ENCODE data around the gene SCGN. TPM values are rescaled to one million over a fixed set of nuclear protein-coding genes. Genes with fewer than 3 reads are reported as not detected.

Gene SCGN
- total RNA-seq, 1 donor from 2014 or later: not detected

- DNase-seq (ENCODE audit: low spot score): no peak
Observed at GRCh38 chr6:25640891-25641290, 11.1 kb upstream of the SCGN start.

- no peak for DNase-seq (ENCODE audit: low spot score)
Observed at GRCh38 chr6:25641377-25641776, 10.6 kb upstream of the SCGN start.

- DNase-seq (ENCODE audit: low spot score): no peak
Observed at GRCh38 chr6:25641940-25642666, 9.9 kb upstream of the SCGN start.

GRCh38 chr6:25642667-25643328 lies 9.2 kb upstream of the SCGN start:
- no peak for DNase-seq (ENCODE audit: low spot score)

- DNase-seq (ENCODE audit: low spot score): no peak
Observed at GRCh38 chr6:25645916-25646315, 6.1 kb upstream of the SCGN start.

GRCh38 chr6:25649611-25650010 lies 2.4 kb upstream of the SCGN start:
- no peak for DNase-seq (ENCODE audit: low spot score)

GRCh38 chr6:25655723-25656122 lies 3.7 kb downstream of the SCGN start:
- no peak for DNase-seq (ENCODE audit: low spot score)

- no peak for DNase-seq (ENCODE audit: low spot score)
Observed at GRCh38 chr6:25659633-25660368, 7.8 kb downstream of the SCGN start.

- no peak for DNase-seq (ENCODE audit: low spot score)
Observed at GRCh38 chr6:25660512-25660911, 8.5 kb downstream of the SCGN start.

GRCh38 chr6:25661129-25661779 lies 9.2 kb downstream of the SCGN start:
- DNase-seq (ENCODE audit: low spot score): no peak

- no peak for DNase-seq (ENCODE audit: low spot score)
Observed at GRCh38 chr6:25665455-25665854, 13.4 kb downstream of the SCGN start.

- DNase-seq (ENCODE audit: low spot score): no peak
Observed at GRCh38 chr6:25669413-25669812, 17.4 kb downstream of the SCGN start.

GRCh38 chr6:25670208-25670607 lies 18.2 kb downstream of the SCGN start:
- DNase-seq (ENCODE audit: low spot score): no peak

GRCh38 chr6:25670793-25671513 lies 18.9 kb downstream of the SCGN start:
- no peak for DNase-seq (ENCODE audit: low spot score)

GRCh38 chr6:25671652-25672051 lies 19.6 kb downstream of the SCGN start:
- no peak for DNase-seq (ENCODE audit: low spot score)

- no peak for DNase-seq (ENCODE audit: low spot score)
Observed at GRCh38 chr6:25675167-25675566, 23.2 kb downstream of the SCGN start.

GRCh38 chr6:25676775-25677174 lies 24.8 kb downstream of the SCGN start:
- DNase-seq (ENCODE audit: low spot score): no peak

- no peak for DNase-seq (ENCODE audit: low spot score)
Observed at GRCh38 chr6:25681848-25682247, 29.8 kb downstream of the SCGN start.

GRCh38 chr6:25682324-25682723 lies 30.3 kb downstream of the SCGN start:
- no peak for DNase-seq (ENCODE audit: low spot score)

- DNase-seq (ENCODE audit: low spot score): no peak
Observed at GRCh38 chr6:25684565-25684964, 32.5 kb downstream of the SCGN start.

GRCh38 chr6:25685251-25685650 lies 33.2 kb downstream of the SCGN start:
- no peak for DNase-seq (ENCODE audit: low spot score)

GRCh38 chr6:25685896-25686295 lies 33.9 kb downstream of the SCGN start:
- DNase-seq (ENCODE audit: low spot score): no peak

All from ureter (tissue), 1 donor.